H9 (cell line): ENCODE data around the gene MPPE1. TPM values are rescaled to one million over a fixed set of nuclear protein-coding genes. Genes with fewer than 3 reads are reported as not detected.

Experiments
- DNase-seq: peaks from one replicate; pipeline ENCODE4 v3.0.0-alpha.2; 2017
- H2AFZ ChIP-seq: one replicate; pipeline ENCODE4 v1.6.1; 2013; ENCODE audit warnings: mild to moderate bottlenecking, low read length, control low read depth, moderate library complexity
- H2AK5ac ChIP-seq: 2 replicates; pipeline ENCODE4 v1.6.1; 2013; ENCODE audit warnings: low read length, control low read depth, mixed read lengths; ENCODE audit not compliant: insufficient read length
- H2BK120ac ChIP-seq: one replicate; pipeline ENCODE4 v1.6.1; 2013; ENCODE audit warnings: low read depth, mild to moderate bottlenecking, low read length, control low read depth, inconsistent platforms; ENCODE audit not compliant: poor library complexity, severe bottlenecking
- H2BK12ac ChIP-seq: 2 replicates; pipeline ENCODE4 v1.6.1; 2013; ENCODE audit warnings: low read length, control low read depth, mixed read lengths, low read depth; ENCODE audit not compliant: insufficient read length
- H2BK15ac ChIP-seq: 2 replicates; pipeline ENCODE4 v1.6.1; 2013; ENCODE audit warnings: low read depth, low read length, control low read depth
- H2BK20ac ChIP-seq: one replicate; pipeline ENCODE4 v1.6.1; 2013; ENCODE audit warnings: low read depth, mild to moderate bottlenecking, low read length, control low read depth, inconsistent platforms; ENCODE audit not compliant: poor library complexity, severe bottlenecking
- H2BK5ac ChIP-seq: 2 replicates; pipeline ENCODE4 v1.6.1; 2013; ENCODE audit warnings: low read length, control low read depth, mixed read lengths; ENCODE audit not compliant: insufficient read length
- H3K14ac ChIP-seq: 2 replicates; pipeline ENCODE4 v1.6.1; 2013; ENCODE audit warnings: low read length, control low read depth; ENCODE audit not compliant: insufficient read depth
- H3K18ac ChIP-seq: 2 replicates; pipeline ENCODE4 v1.6.1; 2013; ENCODE audit warnings: low read depth, mild to moderate bottlenecking, mixed read lengths, low read length, control low read depth; ENCODE audit not compliant: insufficient read length
- H3K23ac ChIP-seq: 2 replicates; pipeline ENCODE4 v1.6.1; 2013; ENCODE audit warnings: low read length, control low read depth, mixed read lengths, low read depth; ENCODE audit not compliant: insufficient read length
- H3K23me2 ChIP-seq: 2 replicates; pipeline ENCODE4 v1.6.1; 2013; ENCODE audit warnings: low read depth, mild to moderate bottlenecking, mixed read lengths, low read length, control low read depth; ENCODE audit not compliant: insufficient read length, poor library complexity, severe bottlenecking
- H3K27ac ChIP-seq: 2 replicates; pipeline ENCODE4 v1.5.1; 2013; ENCODE audit warnings: low read length, control low read depth, mixed read lengths, low read depth; ENCODE audit not compliant: insufficient read length
- H3K27me3 ChIP-seq: 2 replicates; pipeline ENCODE4 v1.6.1; 2013; ENCODE audit warnings: low read length, control low read depth, inconsistent platforms; ENCODE audit not compliant: insufficient read depth
- H3K4ac ChIP-seq: 2 replicates; pipeline ENCODE4 v1.6.1; 2013; ENCODE audit warnings: low read depth, mild to moderate bottlenecking, control low read depth, inconsistent platforms, low read length, moderate library complexity
- H3K4me1 ChIP-seq: 2 replicates; pipeline ENCODE4 v1.6.1; 2013; ENCODE audit warnings: low read length, control low read depth, inconsistent platforms; ENCODE audit not compliant: insufficient read depth
- H3K4me2 ChIP-seq: 2 replicates; pipeline ENCODE4 v1.6.1; 2013; ENCODE audit warnings: low read length, control low read depth, mixed read lengths; ENCODE audit not compliant: insufficient read length, insufficient read depth
- H3K56ac ChIP-seq: 2 replicates; pipeline ENCODE4 v1.6.1; 2013; ENCODE audit warnings: low read depth, mild to moderate bottlenecking, mixed read lengths, low read length, control low read depth; ENCODE audit not compliant: insufficient read length
- H3K79me1 ChIP-seq: 2 replicates; pipeline ENCODE4 v1.6.1; 2013; ENCODE audit warnings: low read depth, mild to moderate bottlenecking, moderate library complexity, low read length, control low read depth, inconsistent platforms; ENCODE audit not compliant: insufficient read depth, poor library complexity, severe bottlenecking
- H3K79me2 ChIP-seq: 2 replicates; pipeline ENCODE4 v1.6.1; 2013; ENCODE audit warnings: low read length, control low read depth, inconsistent platforms; ENCODE audit not compliant: insufficient read depth
- H3K9ac ChIP-seq: 2 replicates; pipeline ENCODE4 v1.6.1; 2013; ENCODE audit warnings: low read length, control low read depth, mixed read lengths; ENCODE audit not compliant: insufficient read length; ENCODE audit errors: extremely low read depth
- H3K9me3 ChIP-seq: one replicate; pipeline ENCODE4 v1.6.1; 2013; ENCODE audit warnings: low read depth, low read length, inconsistent platforms; ENCODE audit not compliant: control insufficient read depth
- H3T11ph ChIP-seq: one replicate; pipeline ENCODE4 v1.6.1; 2013; ENCODE audit warnings: mild to moderate bottlenecking, low read length, control low read depth, inconsistent platforms
- H4K20me1 ChIP-seq: one replicate; pipeline ENCODE4 v1.6.1; 2013; ENCODE audit not compliant: control insufficient read depth, insufficient read length, insufficient read depth
- H4K5ac ChIP-seq: 2 replicates; pipeline ENCODE4 v1.6.1; 2013; ENCODE audit warnings: low read depth, mild to moderate bottlenecking, mixed read lengths, low read length, control low read depth; ENCODE audit not compliant: insufficient read length
- H4K8ac ChIP-seq: replicated peaks from 2 replicates; pipeline ENCODE4 v1.6.1; 2013; ENCODE audit warnings: low read length, control low read depth, mixed read lengths, low read depth; ENCODE audit not compliant: insufficient read length
- H4K91ac ChIP-seq: 2 replicates; pipeline ENCODE4 v1.6.1; 2013; ENCODE audit warnings: low read depth, mild to moderate bottlenecking, moderate library complexity, mixed read lengths, low read length, control low read depth; ENCODE audit not compliant: insufficient read length
- H3K27ac Mint-ChIP-seq, 3 experiments: 2 replicates in 2 of 3; 3 replicates in 1 of 3; pipeline ENCODE4 v1.8.0; 2020 to 2021; ENCODE audit warnings: mixed read lengths in 3 of 3, mild to moderate bottlenecking in 1 of 3, moderate library complexity in 1 of 3
- H3K27me3 Mint-ChIP-seq: 2 replicates; pipeline ENCODE4 v1.8.0; 2021; ENCODE audit warnings: low read depth, mild to moderate bottlenecking, moderate library complexity, mixed read lengths
- H3K36me3 Mint-ChIP-seq, 3 experiments: 2 replicates in 2 of 3; 3 replicates in 1 of 3; pipeline ENCODE4 v1.8.0; 2020 to 2021; ENCODE audit warnings: low read depth in 3 of 3, mixed read lengths in 3 of 3; ENCODE audit not compliant: insufficient read depth in 1 of 3
- H3K4me1 Mint-ChIP-seq, 2 experiments: 2 replicates each; pipeline ENCODE4 v1.8.0; 2020; ENCODE audit warnings: mixed read lengths in 2 of 2
- H3K4me3 Mint-ChIP-seq, 2 experiments: 2 replicates in 1 of 2; 3 replicates in 1 of 2; pipeline ENCODE4 v1.8.0; 2020 to 2021; ENCODE audit warnings: mild to moderate bottlenecking in 2 of 2, mixed read lengths in 2 of 2, moderate library complexity in 1 of 2
- H3K9me3 Mint-ChIP-seq, 2 experiments: 2 replicates in 1 of 2; 3 replicates in 1 of 2; pipeline ENCODE4 v1.8.0; 2020; ENCODE audit warnings: mild to moderate bottlenecking in 2 of 2, mixed read lengths in 2 of 2, moderate library complexity in 1 of 2
- CTCF ChIP-seq: fragments of 200-600 bp; sonication (generic); conservative IDR thresholded peaks from 3 replicates; pipeline ENCODE4 v1.8.0; 2021; ENCODE audit warnings: antibody characterized with exemption, mild to moderate bottlenecking
- WGBS: extraction: QIAGEN DNeasy Blood & Tissue Kit; methylation state at CpG from one replicate; pipeline ENCODE4 v1.1.7; 2013; ENCODE audit warnings: missing lambda C conversion rate, low lambda C conversion rate, mixed read lengths; ENCODE audit not compliant: insufficient read length; ENCODE audit errors: extremely low coverage; 5-methylcytosine and 5-hydroxymethylcytosine counted together
- total RNA-seq: library from RNA; stranded (reverse); gene quantifications from 2 replicates; pipeline ENCODE4 v1.2.1, GENCODE V29; 2021

The MPPE1 gene
- total RNA-seq, 1 experiment from 2014 or later = 13.2 TPM

GRCh38 chr18:11862468-11863137 is 45.5 kb downstream of the MPPE1 start:
- H3K79me2 ChIP-seq = no peaks in the 10 kb centered on the region
- H3K23me2 ChIP-seq = no peaks in the 10 kb centered on the region
- H2BK5ac ChIP-seq = no peak overlapping the region
- no peak overlapping the region for H3K4me2 ChIP-seq
- no peak for DNase-seq
- H4K5ac ChIP-seq = no peak overlapping the region
- no peaks in the 10 kb centered on the region for H3K79me1 ChIP-seq
- no peak overlapping the region for H3K18ac ChIP-seq
- no peak overlapping the region for H3K14ac ChIP-seq
- H2AFZ ChIP-seq = no peak overlapping the region
- no peak overlapping the region for H2BK20ac ChIP-seq
- H3K4me3 Mint-ChIP-seq = no peak overlapping the region
- no peak overlapping the region for H4K91ac ChIP-seq
- H3K9me3 ChIP-seq = no peaks in the 10 kb centered on the region
- no peak for TF ChIP-seq CTCF
- no peak overlapping the region for H4K8ac ChIP-seq
- H3K27me3 ChIP-seq = no peaks in the 10 kb centered on the region
- no peaks in the 10 kb centered on the region for H3K9me3 Mint-ChIP-seq
- no CpG with 5 or more reads among the region's 6 CpGs for WGBS
- H3K4ac ChIP-seq = no peak overlapping the region
- no peak overlapping the region for H3K9ac ChIP-seq
- peaks cover 0 to 15% (median 1%) of the 10 kb centered on the region in 3 experiments; a peak in 4 of 7 replicates for H3K36me3 Mint-ChIP-seq
- H3K56ac ChIP-seq = no peak overlapping the region
- no peak overlapping the region for H2BK120ac ChIP-seq
- no peak overlapping the region for H3K27ac ChIP-seq
- no peak overlapping the region; a peak in 2 of 7 replicates for H3K27ac Mint-ChIP-seq
- no peak overlapping the region for H3K23ac ChIP-seq
- no peak overlapping the region for H2BK12ac ChIP-seq
- no peaks in the 10 kb centered on the region for H3K27me3 Mint-ChIP-seq
- H2AK5ac ChIP-seq = no peak overlapping the region
- no peak overlapping the region for H2BK15ac ChIP-seq
- H3T11ph ChIP-seq = no peak overlapping the region
- H3K4me1 ChIP-seq = no peaks in the 10 kb centered on the region; the same call in 1 of the 2 replicates
- no peaks in the 10 kb centered on the region for H4K20me1 ChIP-seq
- H3K4me1 Mint-ChIP-seq = peaks cover 19% of the 10 kb centered on the region in 2 experiments
